VCaP (cell line): ENCODE results near the gene ZNF688.

Experiments
- H3K27ac ChIP-seq: fragments of 450-650 bp; 2 replicates; pipeline ENCODE4 v1.5.1; 2017
- CTCF ChIP-seq: fragments of 450-650 bp; conservative IDR thresholded peaks from 2 replicates; pipeline ENCODE4 v1.5.1; 2017; ENCODE audit warnings: mild to moderate bottlenecking, moderate library complexity

The ZNF688 gene

GRCh38 chr16:30559690-30560089 is 11.8 kb downstream of the ZNF688 start:
- TF ChIP-seq CTCF: no peak
- no peak overlapping the region for H3K27ac ChIP-seq

GRCh38 chr16:30558789-30559377 is 12.6 kb downstream of the ZNF688 start:
- TF ChIP-seq CTCF: no peak
- H3K27ac ChIP-seq: peak overlapping the region; percentile 80

- H3K27ac ChIP-seq: peak within 1 kb of the TSS; percentile 80
- TF ChIP-seq CTCF: no peak
Measured at GRCh38 chr16:30557957-30558788, 13.3 kb downstream of the ZNF688 start, which contains the start of gene ZNF764. ZNF764 (minus strand) TSS chr16:30558374; CDS start chr16:30558182, 192 bp downstream.

GRCh38 chr16:30557707-30557956 is 13.9 kb downstream of the ZNF688 start:
- H3K27ac ChIP-seq: peak overlapping the region; percentile 80
- TF ChIP-seq CTCF: no peak

GRCh38 chr16:30556125-30556473 is 15.4 kb downstream of the ZNF688 start:
- H3K27ac ChIP-seq: no peak overlapping the region
- TF ChIP-seq CTCF: no peak

- H3K27ac ChIP-seq: no peak overlapping the region
- TF ChIP-seq CTCF: no peak
Measured at GRCh38 chr16:30555315-30556124, 16.0 kb downstream of the ZNF688 start.

- no peak for TF ChIP-seq CTCF
Measured at GRCh38 chr16:30554557-30555314, 16.8 kb downstream of the ZNF688 start.

More at GRCh38 chr16:30554557-30555314, 16.8 kb downstream of the ZNF688 start:
- no peak overlapping the region for H3K27ac ChIP-seq
